ENCODE results near the gene ATP1B2. TPM values are rescaled to one million over a fixed set of nuclear protein-coding genes. Genes with fewer than 3 reads are reported as not detected.

Gene ATP1B2
- total RNA-seq, 1 donor from 2014 or later, result 2.7 TPM

- H3K4me3 ChIP-seq, result peak overlapping the region; percentile 49 to 51
- peaks cover 6% of the 10 kb centered on the region for H3K27me3 ChIP-seq
- TF ChIP-seq CTCF (IDR thresholded peaks at IDR 0.05) (no peak), POLR2A (IDR thresholded peaks at IDR 0.05) (no peak), POLR2AphosphoS5 (IDR thresholded peaks at IDR 0.05; ENCODE audit: insufficient read depth in 1 of 2, low read depth in 1 of 2) (no peak)
- no peaks in the 10 kb centered on the region for H3K9me3 ChIP-seq
- no peak for DNase-seq (ENCODE audit: extremely low spot score in 2 of 2)
- H3K27ac ChIP-seq, result no peak overlapping the region
- intact Hi-C loops (cut with DNase I), result no loop called here
- peaks cover 24% of the 10 kb centered on the region for H3K4me1 ChIP-seq
- H3K36me3 ChIP-seq, result peaks cover 0 to 17% of the 10 kb centered on the region in 2 donors
Observed at GRCh38 chr17:7705269-7706255, 54.8 kb downstream of the ATP1B2 start.

- Histone ChIP-seq H3K4me3 (no peak overlapping the region), H3K27me3 (peaks cover 6% of the 10 kb centered on the region), H3K9me3 (no peaks in the 10 kb centered on the region), H3K4me1 (peaks cover 24% of the 10 kb centered on the region), H3K36me3 (peaks cover 0 to 9% of the 10 kb centered on the region in 2 donors), H3K27ac (no peak overlapping the region)
- intact Hi-C loops (cut with DNase I), result no loop called here
- DNase-seq (ENCODE audit: extremely low spot score in 2 of 2), result no peak
- no peak for TF ChIP-seq POLR2AphosphoS5 (IDR thresholded peaks at IDR 0.05; ENCODE audit: insufficient read depth in 1 of 2, low read depth in 1 of 2)
- TF ChIP-seq CTCF (IDR thresholded peaks at IDR 0.05), result no peak
- TF ChIP-seq POLR2A (IDR thresholded peaks at IDR 0.05), result no peak
Observed at GRCh38 chr17:7706631-7707354, 56.1 kb downstream of the ATP1B2 start.

Other genes with a start within 250 kb of the ATP1B2 start
- 118 TPM for gene TMEM256, start 246.8 kb upstream of the ATP1B2 start, total RNA-seq
- gene NLGN2, start 243.1 kb upstream of the ATP1B2 start, total RNA-seq, result 25.5 TPM
- gene SPEM1, start 230.6 kb upstream of the ATP1B2 start, total RNA-seq, result not detected
- not detected for gene SPEM2, start 225.3 kb upstream of the ATP1B2 start, total RNA-seq
- not detected for gene SPEM3, start 222.1 kb upstream of the ATP1B2 start, total RNA-seq
- 9.8 TPM for gene TMEM102, start 215.5 kb upstream of the ATP1B2 start, total RNA-seq
- gene FGF11, start 211.4 kb upstream of the ATP1B2 start, total RNA-seq, result 10.8 TPM
- 5.9 TPM for gene CHRNB1, start 205.9 kb upstream of the ATP1B2 start, total RNA-seq
- gene ZBTB4, start 171.3 kb upstream of the ATP1B2 start, total RNA-seq, result 38.1 TPM
- not detected for gene SLC35G6, start 169.5 kb upstream of the ATP1B2 start, total RNA-seq
- 118 TPM for gene POLR2A, start 166.6 kb upstream of the ATP1B2 start, total RNA-seq
- 60.6 TPM for gene TNFSF12, start 101.9 kb upstream of the ATP1B2 start, total RNA-seq
- 20.1 TPM for gene TNFSF13, start 92.2 kb upstream of the ATP1B2 start, total RNA-seq
- gene SENP3, start 89.0 kb upstream of the ATP1B2 start, total RNA-seq, result 60.2 TPM
- gene CD68, start 71.3 kb upstream of the ATP1B2 start, total RNA-seq, result 40.0 TPM
- gene MPDU1, start 67.1 kb upstream of the ATP1B2 start, total RNA-seq, result 73.4 TPM
- 44.4 TPM for gene SOX15, start 60.8 kb upstream of the ATP1B2 start, total RNA-seq
- gene FXR2, start 36.0 kb upstream of the ATP1B2 start, total RNA-seq, result 36.1 TPM
- gene SAT2, start 23.1 kb upstream of the ATP1B2 start, total RNA-seq, result 69.7 TPM
- gene SHBG, start 20.8 kb upstream of the ATP1B2 start, total RNA-seq, result not detected
- gene TP53, start 36.6 kb downstream of the ATP1B2 start, total RNA-seq, result 18.7 TPM
- 7.6 TPM for gene WRAP53, start 37.6 kb downstream of the ATP1B2 start, total RNA-seq
- gene EFNB3, start 54.3 kb downstream of the ATP1B2 start, total RNA-seq, result 2.7 TPM
- 0.49 TPM for gene DNAH2, start 66.8 kb downstream of the ATP1B2 start, total RNA-seq
- gene KDM6B, start 183.3 kb downstream of the ATP1B2 start, total RNA-seq, result 12.5 TPM
- gene TMEM88, start 204.1 kb downstream of the ATP1B2 start, total RNA-seq, result 26.3 TPM
- 83.5 TPM for gene NAA38, start 206.6 kb downstream of the ATP1B2 start, total RNA-seq
- gene CYB5D1, start 207.1 kb downstream of the ATP1B2 start, total RNA-seq, result 4.4 TPM
- gene CHD3, start 237.9 kb downstream of the ATP1B2 start, total RNA-seq, result 128 TPM

All from vagina (tissue), 2 donors.